ENCODE data around the gene MARCHF3. TPM values are rescaled to one million over a fixed set of nuclear protein-coding genes. Genes with fewer than 3 reads are reported as not detected.

MARCHF3 gene
- total RNA-seq, 1 donor from 2014 or later: 4.2 TPM

Other genes starting within 250 kb of the MARCHF3 start
- 5.6 and 5.7 TPM in 2 replicates for gene C5orf63, start 42.9 kb upstream of the MARCHF3 start, total RNA-seq

Measured in activated CD4-positive, alpha-beta T cell treated with anti-CD3 and anti-CD28 coated beads, Interleukin-2, amount 10 ng/mL, durations not matched to agents 24 days and 14 days (primary cell).